Activated B cell treated with CpG ODN at 0.5 μM for 24 hours (primary cell): ENCODE data around the gene USP37. TPM values are rescaled to one million over a fixed set of nuclear protein-coding genes. Genes with fewer than 3 reads are reported as not detected.

ENCODE experiments used
- ATAC-seq: fragments of 200-7000 bp; cut with Tn5 transposase; one replicate; pipeline ENCODE4 v1.10.0; 2021; ENCODE audit warnings: low read depth, mild to moderate bottlenecking, moderate library complexity
- CTCF ChIA-PET: fragments of 350-600 bp; sonication (Branson Sonifier 250); formaldehyde crosslinking; loops from one replicate; lab custom pipeline; 2021; ENCODE audit warnings: antibody characterized with exemption; lab: Charles Lee
- POLR2A ChIA-PET: fragments of 350-600 bp; sonication (Branson Sonifier 250); formaldehyde crosslinking; loops from one replicate; lab custom pipeline; 2021; ENCODE audit warnings: antibody characterized with exemption; lab: Charles Lee
- DNase-seq: peaks from one replicate; pipeline ENCODE4 v3.0.0; 2022
- H3K27ac Mint-ChIP-seq: one replicate; pipeline ENCODE4 v1.8.0; 2020; ENCODE audit warnings: mixed read lengths
- H3K27me3 Mint-ChIP-seq: one replicate; pipeline ENCODE4 v1.8.0; 2021; ENCODE audit warnings: mixed read lengths
- H3K36me3 Mint-ChIP-seq: one replicate; pipeline ENCODE4 v1.8.0; 2021; ENCODE audit warnings: low read depth, mixed read lengths
- H3K4me1 Mint-ChIP-seq: one replicate; pipeline ENCODE4 v1.8.0; 2021; ENCODE audit warnings: mixed read lengths
- H3K4me3 Mint-ChIP-seq: one replicate; pipeline ENCODE4 v1.8.0; 2020; ENCODE audit warnings: mild to moderate bottlenecking, mixed read lengths
- H3K9me3 Mint-ChIP-seq: one replicate; pipeline ENCODE4 v1.8.0; 2020; ENCODE audit warnings: mixed read lengths
- intact Hi-C: fragments of 100-400 bp; cut with micrococcal nuclease; formaldehyde crosslinking; loops from one replicate; pipeline ENCODE4 v1.15.1; 2024
- total RNA-seq: library from RNA; stranded (reverse); gene quantifications from 2 replicates; pipeline ENCODE4 v1.2.3, GENCODE V29; 2022
- TF ChIP-seq, protein P1 (sequence below): fragments of 200-600 bp; IDR thresholded peaks from one replicate; pipeline ENCODE4 v1.8.0; 2022; ENCODE audit warnings: antibody characterized with exemption, mild to moderate bottlenecking

Gene USP37
- total RNA-seq, 1 donor from 2014 or later = 23.1 TPM

DNA sequence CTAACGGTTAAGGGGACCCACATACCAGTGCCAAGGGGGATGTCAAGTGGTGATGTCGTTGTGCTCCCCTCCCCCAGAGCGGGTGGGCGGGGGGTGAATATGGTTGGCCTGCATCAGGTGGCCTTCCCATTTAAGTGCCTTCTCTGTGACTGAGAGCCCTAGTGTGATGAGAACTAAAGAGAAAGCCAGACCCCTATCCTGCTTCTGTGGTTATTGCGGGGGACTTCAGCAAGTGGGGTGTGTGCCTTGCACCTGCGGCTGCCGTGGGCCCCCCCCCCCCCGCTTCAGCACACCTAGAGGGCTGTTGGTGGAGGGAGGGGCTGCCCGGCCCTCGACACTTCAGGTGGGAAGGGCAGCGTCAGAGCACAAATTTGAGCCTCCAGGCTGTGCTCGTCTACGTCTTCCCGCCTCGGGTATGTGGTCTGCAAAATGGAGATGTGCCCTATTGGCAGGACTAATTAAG lies 162.4 kb downstream of the USP37 start:
- ATAC-seq = no peak
- H3K27me3 Mint-ChIP-seq = no peaks in the 10 kb centered on the region
- H3K4me3 Mint-ChIP-seq = peak overlapping the region; percentile 85
- intact Hi-C loops = loop anchor here (1.0 to 10.0 kb wide), 11 partner anchors 9 to 979 kb away; partner anchors contain the start of genes ARPC2, BCS1L, CNOT9 and DNPEP
- H3K27ac Mint-ChIP-seq = peak overlapping the region; percentile 86
- H3K36me3 Mint-ChIP-seq = peaks cover 30% of the 10 kb centered on the region
- ChIA-PET CTCF (interaction anchor here (1.7 kb wide), 1 partner anchor 60 kb away, joined by 8 read pairs; no protein-coding TSS in a partner anchor), POLR2A (interaction anchor here (0.7 to 2.0 kb wide), 5 partner anchors 10 to 266 kb away, joined by 3 to 8 read pairs (median 3); partner anchors contain the start of genes BCS1L, RNF25 and ZNF142)
- no peak for DNase-seq
- TF ChIP-seq, protein P1, sequence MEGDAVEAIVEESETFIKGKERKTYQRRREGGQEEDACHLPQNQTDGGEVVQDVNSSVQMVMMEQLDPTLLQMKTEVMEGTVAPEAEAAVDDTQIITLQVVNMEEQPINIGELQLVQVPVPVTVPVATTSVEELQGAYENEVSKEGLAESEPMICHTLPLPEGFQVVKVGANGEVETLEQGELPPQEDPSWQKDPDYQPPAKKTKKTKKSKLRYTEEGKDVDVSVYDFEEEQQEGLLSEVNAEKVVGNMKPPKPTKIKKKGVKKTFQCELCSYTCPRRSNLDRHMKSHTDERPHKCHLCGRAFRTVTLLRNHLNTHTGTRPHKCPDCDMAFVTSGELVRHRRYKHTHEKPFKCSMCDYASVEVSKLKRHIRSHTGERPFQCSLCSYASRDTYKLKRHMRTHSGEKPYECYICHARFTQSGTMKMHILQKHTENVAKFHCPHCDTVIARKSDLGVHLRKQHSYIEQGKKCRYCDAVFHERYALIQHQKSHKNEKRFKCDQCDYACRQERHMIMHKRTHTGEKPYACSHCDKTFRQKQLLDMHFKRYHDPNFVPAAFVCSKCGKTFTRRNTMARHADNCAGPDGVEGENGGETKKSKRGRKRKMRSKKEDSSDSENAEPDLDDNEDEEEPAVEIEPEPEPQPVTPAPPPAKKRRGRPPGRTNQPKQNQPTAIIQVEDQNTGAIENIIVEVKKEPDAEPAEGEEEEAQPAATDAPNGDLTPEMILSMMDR = no peak
- H3K9me3 Mint-ChIP-seq = no peaks in the 10 kb centered on the region
- peaks cover 59% of the 10 kb centered on the region for H3K4me1 Mint-ChIP-seq

DNA sequence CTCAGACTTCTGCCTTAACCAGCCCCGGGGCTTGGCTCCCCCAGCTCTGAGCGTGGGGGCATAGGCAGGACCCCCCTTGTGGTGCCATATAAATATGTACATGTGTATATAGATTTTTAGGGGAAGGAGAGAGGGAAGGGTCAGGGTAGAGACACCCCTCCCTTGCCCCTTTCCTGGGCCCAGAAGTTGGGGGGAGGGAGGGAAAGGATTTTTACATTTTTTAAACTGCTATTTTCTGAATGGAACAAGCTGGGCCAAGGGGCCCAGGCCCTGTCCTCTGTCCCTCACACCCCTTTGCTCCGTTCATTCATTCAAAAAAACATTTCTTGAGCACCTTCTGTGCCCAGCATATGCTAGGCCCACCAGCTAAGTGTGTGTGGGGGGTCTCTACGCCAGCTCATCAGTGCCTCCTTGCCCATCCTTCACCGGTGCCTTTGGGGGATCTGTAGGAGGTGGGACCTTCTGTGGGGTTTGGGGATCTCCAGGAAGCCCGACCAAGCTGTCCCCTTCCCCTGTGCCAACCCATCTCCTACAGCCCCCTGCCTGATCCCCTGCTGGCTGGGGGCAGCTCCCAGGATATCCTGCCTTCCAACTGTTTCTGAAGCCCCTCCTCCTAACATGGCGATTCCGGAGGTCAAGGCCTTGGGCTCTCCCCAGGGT lies 162.9 kb downstream of the USP37 start:
- ATAC-seq (no peak), DNase-seq (no peak)
- ChIA-PET CTCF (interaction anchor here (1.7 kb wide), 1 partner anchor 61 kb away, joined by 8 read pairs; no protein-coding TSS in a partner anchor), POLR2A (interaction anchor here (0.6 to 2.0 kb wide), 4 partner anchors 10 to 254 kb away, joined by 3 to 8 read pairs (median 4); partner anchors contain the start of genes BCS1L and ZNF142)
- Mint-ChIP-seq H3K9me3 (no peaks in the 10 kb centered on the region), H3K27me3 (no peaks in the 10 kb centered on the region), H3K27ac (peak overlapping the region; percentile 86), H3K4me1 (peaks cover 59% of the 10 kb centered on the region), H3K4me3 (peak overlapping the region; percentile 85), H3K36me3 (peaks cover 30% of the 10 kb centered on the region)
- intact Hi-C loops = loop anchor here (5.0 to 10.0 kb wide), 2 partner anchors 487 to 980 kb away; partner anchors contain the start of gene DNPEP
- TF ChIP-seq, protein P1 = no peak

DNA sequence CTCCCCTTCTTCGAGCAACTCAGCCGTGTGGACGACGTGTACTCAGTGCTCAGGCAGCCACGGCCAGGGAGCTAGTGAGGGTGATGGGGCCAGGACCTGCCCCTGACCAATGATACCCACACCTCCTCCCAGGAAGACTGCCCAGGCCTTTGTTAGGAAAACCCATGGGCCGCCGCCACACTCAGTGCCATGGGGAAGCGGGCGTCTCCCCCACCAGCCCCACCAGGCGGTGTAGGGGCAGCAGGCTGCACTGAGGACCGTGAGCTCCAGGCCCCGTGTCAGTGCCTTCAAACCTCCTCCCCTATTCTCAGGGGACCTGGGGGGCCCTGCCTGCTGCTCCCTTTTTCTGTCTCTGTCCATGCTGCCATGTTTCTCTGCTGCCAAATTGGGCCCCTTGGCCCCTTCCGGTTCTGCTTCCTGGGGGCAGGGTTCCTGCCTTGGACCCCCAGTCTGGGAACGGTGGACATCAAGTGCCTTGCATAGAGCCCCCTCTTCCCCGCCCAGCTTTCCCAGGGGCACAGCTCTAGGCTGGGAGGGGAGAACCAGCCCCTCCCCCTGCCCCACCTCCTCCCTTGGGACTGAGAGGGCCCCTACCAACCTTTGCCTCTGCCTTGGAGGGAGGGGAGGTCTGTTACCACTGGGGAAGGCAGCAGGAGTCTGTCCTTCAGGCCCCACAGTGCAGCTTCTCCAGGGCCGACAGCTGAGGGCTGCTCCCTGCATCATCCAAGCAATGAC lies 163.6 kb downstream of the USP37 start:
- intact Hi-C loops = loop anchor here (5.0 to 10.0 kb wide), 2 partner anchors 488 to 980 kb away; partner anchors contain the start of gene DNPEP
- H3K27me3 Mint-ChIP-seq = no peaks in the 10 kb centered on the region
- no peak overlapping the region for H3K4me3 Mint-ChIP-seq
- no peaks in the 10 kb centered on the region for H3K9me3 Mint-ChIP-seq
- DNase-seq (no peak), ATAC-seq (no peak)
- H3K36me3 Mint-ChIP-seq = peaks cover 30% of the 10 kb centered on the region
- TF ChIP-seq, protein P1 = no peak
- ChIA-PET POLR2A (interaction anchor here (0.6 to 2.0 kb wide), 6 partner anchors 9 to 183 kb away, joined by 3 to 8 read pairs (median 4); no protein-coding TSS in a partner anchor), CTCF (interaction anchor here (1.7 kb wide), 1 partner anchor 62 kb away, joined by 8 read pairs; no protein-coding TSS in a partner anchor)
- H3K4me1 Mint-ChIP-seq = peaks cover 59% of the 10 kb centered on the region
- peak overlapping the region; percentile 62 for H3K27ac Mint-ChIP-seq

DNA sequence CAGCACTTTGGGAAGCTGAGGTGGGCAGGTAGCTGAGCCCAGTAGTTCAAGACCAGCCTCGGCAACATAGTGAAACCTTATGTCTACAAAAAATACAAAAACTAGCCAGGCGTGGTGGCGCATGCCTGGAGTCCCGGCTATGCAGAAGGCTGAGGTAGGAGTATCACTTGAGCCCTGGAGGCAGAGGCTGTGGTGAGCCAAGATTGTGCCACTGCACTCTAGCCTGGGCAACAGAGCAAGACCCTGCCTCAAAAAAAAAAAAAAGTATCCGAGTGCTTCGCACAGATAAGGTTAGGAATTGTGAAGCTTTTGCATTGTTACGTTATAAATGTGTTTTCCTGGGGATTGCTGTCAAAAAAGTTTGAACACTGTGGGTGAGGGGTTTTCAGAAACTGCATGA lies 164.3 kb downstream of the USP37 start:
- Mint-ChIP-seq H3K4me3 (no peak overlapping the region), H3K27me3 (no peaks in the 10 kb centered on the region), H3K9me3 (no peaks in the 10 kb centered on the region), H3K36me3 (peaks cover 30% of the 10 kb centered on the region), H3K27ac (peak overlapping the region; percentile 62), H3K4me1 (peaks cover 63% of the 10 kb centered on the region)
- ChIA-PET CTCF (no interaction called here), POLR2A (interaction anchor here (0.7 to 2.0 kb wide), 5 partner anchors 8 to 492 kb away, joined by 3 to 8 read pairs (median 4); no protein-coding TSS in a partner anchor)
- intact Hi-C loops = loop anchor here (10.0 kb wide), 1 partner anchor 981 kb away; the partner anchor contains the start of gene DNPEP
- ATAC-seq = no peak
- TF ChIP-seq, protein P1 = no peak
- no peak for DNase-seq
